ENCODE results near the gene PM20D2.

DNA sequence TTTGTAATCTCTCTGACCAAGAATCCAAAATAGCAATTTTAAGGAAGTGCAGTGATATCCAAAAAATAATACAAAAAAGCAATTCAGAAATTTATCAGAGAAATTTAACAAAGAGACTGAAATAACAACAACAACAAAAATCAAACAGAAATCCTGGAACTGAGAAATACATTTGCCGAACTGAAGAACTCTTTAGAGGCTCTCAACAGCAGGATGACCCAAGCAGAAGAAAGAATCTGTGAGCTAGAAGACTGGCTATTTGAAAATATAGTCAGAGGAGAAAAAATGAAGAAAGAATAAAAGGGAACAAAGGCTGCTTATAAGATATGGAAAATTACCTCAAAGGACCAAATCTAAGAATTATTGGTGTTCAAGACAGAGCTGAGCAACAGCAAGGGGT, 48.7 kb downstream of the PM20D2 start:
- TF ChIP-seq, protein P1, sequence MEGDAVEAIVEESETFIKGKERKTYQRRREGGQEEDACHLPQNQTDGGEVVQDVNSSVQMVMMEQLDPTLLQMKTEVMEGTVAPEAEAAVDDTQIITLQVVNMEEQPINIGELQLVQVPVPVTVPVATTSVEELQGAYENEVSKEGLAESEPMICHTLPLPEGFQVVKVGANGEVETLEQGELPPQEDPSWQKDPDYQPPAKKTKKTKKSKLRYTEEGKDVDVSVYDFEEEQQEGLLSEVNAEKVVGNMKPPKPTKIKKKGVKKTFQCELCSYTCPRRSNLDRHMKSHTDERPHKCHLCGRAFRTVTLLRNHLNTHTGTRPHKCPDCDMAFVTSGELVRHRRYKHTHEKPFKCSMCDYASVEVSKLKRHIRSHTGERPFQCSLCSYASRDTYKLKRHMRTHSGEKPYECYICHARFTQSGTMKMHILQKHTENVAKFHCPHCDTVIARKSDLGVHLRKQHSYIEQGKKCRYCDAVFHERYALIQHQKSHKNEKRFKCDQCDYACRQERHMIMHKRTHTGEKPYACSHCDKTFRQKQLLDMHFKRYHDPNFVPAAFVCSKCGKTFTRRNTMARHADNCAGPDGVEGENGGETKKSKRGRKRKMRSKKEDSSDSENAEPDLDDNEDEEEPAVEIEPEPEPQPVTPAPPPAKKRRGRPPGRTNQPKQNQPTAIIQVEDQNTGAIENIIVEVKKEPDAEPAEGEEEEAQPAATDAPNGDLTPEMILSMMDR (IDR thresholded peaks at IDR 0.05): no peak
- no peak for TF ChIP-seq ZFX (IDR thresholded peaks at IDR 0.05; ENCODE audit: borderline replicate concordance)
